ENCODE measurements around the gene PFKL. TPM values are rescaled to one million over a fixed set of nuclear protein-coding genes. Genes with fewer than 3 reads are reported as not detected.

The PFKL gene
- polyA plus RNA-seq (ENCODE audit: insufficient read length): 49.5 TPM

DNA sequence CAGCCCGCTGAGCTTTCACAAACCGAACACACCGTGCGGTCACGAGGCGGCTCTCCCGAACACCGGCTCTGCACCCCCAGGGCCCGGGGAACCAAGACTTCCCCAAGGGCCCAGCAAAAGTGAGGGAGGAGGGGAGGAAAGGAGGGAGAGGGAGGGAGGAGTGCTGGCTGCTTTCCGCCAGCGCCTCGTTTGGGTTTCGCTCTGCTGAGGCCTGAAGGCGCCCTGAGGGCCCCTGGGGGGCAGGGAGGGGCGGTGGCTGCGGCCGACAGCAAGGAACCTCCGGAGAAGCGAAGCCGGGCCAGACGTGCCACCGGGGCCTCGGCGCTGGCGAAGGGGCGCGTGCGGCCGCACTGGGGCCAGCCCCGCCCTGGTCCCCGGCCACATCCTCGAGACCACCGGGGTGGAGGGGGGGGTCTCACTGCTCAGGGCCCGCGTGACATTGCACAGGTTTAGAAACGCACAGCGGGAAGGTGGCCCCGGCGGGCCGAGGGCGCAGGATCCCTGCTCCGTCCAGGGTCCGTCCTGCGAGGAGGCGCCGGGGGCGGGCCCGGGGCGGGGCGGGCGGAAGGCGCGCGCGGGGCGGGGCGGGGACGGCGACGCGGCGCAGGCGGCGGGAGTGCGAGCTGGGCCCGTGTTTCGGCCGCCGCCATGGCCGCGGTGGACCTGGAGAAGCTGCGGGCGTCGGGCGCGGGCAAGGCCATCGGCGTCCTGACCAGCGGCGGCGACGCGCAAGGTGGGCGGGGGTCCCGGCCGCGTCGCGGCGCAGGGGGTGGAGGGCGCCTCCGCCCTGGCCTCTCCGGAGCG is at the start of gene PFKL:
TSS of gene PFKL (plus strand) at position 596 of the 804 bp plus-strand sequence. CDS start at position 649, 53 bp downstream.
- no peak for DNase-seq (ENCODE audit: low read depth)

DNA sequence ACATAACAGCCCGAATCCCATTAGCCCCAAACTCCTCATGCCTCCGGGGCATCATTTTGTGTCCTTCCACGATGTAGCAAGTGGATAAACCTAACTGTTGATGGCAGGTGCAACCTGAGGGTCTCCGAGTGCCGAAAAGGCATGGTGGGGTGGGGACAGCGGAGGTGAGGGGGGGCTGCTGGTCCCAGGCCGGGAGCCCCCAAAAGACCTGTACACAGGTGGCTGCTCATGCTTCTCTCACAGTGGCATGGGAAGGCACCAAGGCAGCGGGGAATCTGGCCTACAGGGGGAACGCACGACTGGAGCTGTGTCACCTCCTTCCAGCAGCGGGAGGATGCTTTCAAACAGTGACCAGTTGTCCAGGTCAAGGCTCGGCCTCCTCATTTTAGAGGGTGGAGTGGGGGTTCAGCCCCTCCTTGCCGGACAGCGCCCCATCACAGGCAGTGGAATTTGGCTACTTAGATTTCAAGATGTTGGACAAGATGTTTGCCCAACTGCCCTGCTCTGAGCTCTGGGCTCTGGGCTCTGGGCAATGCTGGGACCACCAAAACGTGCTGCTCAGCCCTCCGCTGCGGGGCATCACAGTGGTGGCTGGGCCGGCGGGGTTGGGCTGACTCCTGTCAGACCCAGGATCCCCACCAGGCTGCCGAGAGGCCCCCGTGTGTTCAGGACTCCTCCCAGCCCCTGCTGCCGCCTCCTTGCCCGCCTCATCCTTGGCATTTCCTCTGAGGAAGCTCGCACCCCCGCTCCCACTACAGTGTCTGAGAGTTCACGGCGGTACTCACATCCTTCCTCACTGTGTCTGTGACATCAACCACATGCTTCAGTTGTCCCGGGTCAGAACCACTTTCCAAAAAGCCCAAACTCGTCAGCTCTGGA is 45.8 kb upstream of the PFKL start:
- no peak for DNase-seq (ENCODE audit: low read depth)

DNA sequence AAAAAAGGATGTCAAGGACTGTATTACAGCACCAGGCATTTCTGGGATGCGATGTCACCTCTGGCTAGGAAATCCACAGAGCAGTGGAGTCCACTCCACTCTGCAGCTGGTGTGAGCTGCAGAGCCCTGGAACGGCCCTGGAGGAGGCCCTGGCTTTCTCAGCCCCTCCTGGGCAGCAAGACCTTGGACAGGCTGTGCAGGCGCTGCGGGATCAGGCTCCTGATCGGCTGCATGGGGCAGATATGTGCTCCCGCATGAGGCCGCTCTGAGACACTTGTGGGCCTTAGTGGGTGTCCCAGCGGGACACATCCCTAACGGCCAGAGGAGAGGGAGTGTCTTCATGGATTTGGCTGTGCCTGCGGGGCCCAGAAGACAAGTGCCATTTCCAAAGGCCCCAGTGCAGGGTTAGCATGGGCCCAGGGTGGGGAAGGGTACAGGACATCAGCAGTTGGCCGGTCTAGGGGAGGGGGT is 44.3 kb upstream of the PFKL start:
- no peak for DNase-seq (ENCODE audit: low read depth)

DNA sequence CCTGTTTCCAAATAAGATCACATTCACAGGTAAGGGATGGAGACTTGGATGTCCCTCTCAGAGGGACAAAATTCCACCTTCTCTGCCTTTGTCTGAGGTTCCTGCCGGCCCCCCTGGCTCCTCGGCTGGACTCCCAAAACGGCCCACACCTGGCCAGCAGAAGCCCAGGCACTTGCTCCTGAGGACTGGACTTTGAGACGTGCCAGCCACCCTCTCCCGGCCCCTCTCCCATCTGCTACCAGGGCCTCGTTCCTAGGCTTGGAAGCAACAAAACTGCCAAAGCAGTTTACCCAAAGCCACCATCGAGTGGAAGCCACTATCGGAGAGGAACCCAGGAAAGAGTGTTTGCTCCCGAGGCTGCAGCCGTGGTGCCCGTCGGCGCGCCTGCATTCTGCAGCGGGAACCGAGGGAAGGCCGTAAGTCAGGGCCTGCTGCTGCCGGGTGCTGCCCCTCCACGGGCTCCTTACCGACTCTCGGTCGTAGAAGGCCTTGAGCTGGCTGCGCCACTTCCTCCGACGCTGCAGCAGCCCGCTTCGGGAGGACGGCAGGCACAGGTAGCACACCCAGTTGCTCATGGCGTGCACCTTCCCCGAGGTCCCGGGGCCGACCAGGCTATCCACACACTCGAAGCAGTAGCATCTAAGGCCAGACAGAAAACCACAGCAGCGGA is 41.7 kb upstream of the PFKL start:
- DNase-seq (ENCODE audit: low read depth): no peak

DNA sequence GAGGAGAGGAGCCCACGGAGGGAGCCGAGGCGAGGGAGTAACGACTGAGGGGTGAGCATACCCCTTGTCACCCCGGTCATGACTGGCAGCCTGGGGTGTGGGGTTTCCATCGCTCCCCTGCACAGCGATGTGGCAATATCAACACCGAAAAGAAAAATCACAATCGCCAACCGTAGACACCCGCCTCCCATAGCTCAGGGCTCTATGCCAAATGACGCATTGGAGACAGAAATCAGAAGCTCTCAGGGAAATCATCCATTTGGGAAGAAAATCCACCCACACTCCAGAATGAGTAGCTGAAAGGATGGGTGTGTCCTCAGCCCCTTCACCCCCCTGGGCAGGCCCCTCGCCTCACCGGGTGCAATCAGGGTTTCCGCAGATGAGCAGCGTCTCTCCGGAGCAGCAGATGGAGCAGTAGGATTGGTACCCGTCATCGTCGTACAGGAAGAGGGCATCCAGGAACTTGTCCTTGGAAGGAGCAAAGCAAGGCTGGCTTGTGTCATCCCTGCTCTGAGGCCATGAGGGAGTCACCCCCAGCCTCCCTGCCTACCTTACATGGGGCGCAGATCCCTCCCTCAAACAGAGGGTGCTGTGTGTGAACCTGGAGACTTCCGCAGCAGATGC is 40.7 kb upstream of the PFKL start:
- DNase-seq (ENCODE audit: low read depth): no peak

DNA sequence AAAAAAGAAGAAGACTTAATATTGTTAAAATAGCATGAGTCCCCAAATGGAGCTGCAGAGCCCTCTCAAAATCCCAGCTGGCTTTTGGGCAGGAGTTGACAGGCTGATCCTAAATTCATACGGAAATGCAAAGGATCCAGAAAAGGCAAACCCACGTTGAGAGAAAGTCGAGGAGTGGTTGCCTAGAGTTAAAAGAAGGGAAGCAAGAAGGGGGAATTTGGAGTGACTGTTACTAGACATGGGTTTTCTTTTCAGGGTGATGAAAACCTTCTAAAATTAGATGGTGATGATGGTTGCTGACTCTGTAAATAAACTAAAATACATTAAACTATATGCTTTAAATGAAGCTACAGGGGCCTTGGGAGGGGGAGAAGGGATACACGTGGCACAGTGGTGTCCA is 39.8 kb upstream of the PFKL start:
- no peak for DNase-seq (ENCODE audit: low read depth)

DNA sequence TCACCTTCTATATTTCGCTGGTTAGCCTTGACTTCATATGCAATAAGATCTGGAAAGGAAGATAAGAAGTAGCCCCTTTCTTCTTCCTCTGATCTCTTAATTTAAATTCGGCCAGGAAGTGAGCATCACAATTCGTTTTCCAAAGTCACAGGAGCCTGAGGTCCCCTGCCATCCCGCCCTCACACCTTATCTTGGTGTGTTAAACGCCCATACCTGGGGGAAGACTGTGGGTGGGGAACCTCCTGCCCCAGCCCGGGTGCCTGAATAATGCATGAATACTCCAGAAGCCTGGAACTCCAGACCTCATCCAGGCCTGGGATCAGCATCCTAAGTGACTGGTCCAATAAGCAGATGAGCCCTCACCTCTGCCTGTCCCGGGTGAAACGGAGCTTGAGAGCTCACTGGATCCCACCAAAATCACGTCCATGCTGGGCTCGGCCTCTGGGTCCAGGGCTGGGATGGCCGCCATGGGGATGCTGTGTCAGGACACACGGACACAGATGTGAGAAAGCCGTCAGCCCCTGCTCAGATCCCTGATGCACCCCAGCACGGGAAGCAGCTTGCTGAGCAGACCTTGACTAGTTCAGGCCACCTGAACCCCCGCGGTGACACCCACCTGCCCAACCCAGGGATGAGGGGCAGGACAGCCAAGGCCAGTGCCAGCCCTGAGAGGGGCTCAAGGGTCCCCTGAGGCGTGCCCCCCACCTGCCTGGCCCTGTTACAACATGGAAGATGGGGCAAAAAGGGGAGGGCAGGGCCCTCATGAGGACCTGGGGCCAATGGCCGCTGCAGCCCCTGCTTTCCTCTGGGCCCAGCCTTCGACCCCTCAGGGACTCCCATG is 38.8 kb upstream of the PFKL start:
- DNase-seq (ENCODE audit: low read depth): no peak

DNA sequence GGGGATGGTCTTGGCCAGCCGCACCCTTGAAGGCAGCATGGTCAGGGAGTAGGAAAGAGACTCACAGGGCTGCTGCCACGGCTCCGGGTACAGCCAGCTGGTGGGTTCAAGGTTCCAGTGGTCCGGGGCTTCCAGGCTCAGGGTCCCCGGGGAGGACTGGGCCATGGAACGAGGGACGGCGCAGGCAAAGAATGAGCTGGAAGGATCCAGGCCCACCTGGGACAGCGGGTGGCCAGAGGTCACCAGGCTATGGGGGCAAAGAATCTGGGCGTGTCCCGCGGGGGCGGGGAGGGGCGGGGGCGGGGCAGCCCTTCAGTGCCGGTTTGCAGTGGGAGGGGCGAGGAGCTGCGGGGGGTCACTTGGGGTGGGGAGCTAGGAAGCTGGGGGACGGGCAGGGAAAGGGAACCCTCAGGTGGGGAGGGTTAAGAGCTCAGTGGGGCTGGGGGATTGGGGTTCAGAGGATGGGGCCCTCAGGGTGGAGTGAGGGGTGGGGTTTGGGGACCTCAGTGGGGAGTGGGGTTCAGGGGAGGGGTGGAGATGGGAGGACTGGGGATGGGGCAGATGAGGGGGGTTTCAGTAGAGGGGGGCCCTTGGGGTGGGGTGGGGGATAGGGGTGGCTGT is 38.1 kb upstream of the PFKL start, which contains the start of gene DNMT3L:
TSS of gene DNMT3L (minus strand) at position 223 of the 621 bp plus-strand sequence. CDS start 638 bp downstream, outside the sequence.
- no peak for DNase-seq (ENCODE audit: low read depth)

DNA sequence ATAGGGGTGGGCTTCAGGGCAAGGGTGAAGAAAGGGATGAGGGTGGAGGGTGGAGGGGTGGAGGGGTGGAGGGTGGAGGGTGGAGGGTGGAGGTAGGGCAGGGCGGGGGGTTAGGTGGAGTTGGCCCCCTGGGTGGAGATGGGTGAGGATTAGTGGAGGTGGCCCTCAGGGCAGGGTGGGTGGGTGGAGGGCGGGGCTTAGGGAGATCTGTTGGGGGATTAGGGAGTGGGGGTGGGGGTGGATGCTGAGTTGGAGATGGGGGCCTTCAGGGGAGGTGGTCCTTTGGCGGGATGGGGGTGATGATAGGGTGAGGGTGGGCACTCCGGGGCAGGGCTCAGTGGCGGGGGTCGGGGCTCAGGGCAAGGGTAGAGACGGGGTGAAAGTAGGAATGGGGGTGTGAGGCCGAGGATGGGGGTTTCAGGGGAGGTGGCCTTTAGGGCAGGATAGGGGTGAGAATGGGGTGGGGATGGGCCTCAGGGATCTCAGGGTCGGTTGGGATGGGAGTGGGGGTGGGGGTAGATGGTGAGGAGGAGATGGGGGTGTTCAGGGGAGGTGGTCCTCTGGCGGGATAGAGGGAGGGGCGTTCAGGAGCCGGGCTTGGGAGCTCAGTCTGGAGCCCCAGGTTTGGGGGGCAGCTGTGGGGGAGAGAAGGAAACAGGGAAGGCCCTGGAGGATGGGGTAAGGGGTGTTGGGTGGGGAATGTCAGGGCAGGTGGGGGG is 37.4 kb upstream of the PFKL start:
- no peak for DNase-seq (ENCODE audit: low read depth)

DNA sequence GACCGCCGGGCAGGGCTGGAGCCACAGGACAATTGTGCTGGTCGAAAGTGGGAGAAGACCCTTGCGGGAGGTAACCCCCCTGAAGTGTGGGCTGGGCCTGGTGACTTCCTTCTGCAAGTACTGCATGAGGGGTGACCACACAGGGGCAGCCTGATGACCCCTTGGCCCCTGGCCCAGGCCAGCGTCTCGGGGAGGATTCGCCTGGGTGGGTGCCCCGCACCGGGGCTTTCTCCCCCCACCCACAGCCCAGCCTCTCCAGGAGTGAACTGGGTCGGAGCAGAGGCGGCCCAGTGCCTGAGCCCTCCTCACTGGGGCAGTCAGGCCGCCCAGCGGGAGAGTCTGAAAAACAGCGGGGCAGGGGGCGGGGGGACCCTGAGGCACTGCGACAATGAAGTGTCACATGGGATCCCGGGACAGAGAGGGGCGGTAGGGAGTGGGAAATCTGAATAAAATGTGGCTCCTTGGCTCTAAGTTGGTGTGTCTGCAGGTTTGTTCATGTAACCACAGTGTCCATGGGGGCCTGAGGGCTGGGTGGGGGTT is 36.6 kb upstream of the PFKL start:
- no peak for DNase-seq (ENCODE audit: low read depth)

DNA sequence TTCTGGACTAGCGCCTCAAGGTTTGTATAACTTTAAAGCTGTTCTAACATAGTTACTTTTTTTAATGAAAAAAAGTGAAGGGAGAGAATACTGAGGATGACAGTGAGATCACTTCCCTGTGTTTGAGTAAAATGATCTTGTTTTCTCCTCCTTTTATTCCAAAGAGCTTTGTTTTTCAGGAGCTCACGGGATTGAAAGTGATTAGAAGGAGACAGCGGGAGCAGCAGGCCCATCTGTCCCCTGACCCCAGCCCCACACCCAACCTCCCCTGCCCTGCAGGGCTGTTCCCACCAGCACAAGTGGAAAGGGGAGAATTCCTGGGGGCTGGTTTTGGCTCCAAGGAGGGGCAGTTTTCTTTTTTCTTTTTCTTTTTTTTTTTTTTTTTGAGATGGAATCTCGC is 36.1 kb upstream of the PFKL start:
- no peak for DNase-seq (ENCODE audit: low read depth)

DNA sequence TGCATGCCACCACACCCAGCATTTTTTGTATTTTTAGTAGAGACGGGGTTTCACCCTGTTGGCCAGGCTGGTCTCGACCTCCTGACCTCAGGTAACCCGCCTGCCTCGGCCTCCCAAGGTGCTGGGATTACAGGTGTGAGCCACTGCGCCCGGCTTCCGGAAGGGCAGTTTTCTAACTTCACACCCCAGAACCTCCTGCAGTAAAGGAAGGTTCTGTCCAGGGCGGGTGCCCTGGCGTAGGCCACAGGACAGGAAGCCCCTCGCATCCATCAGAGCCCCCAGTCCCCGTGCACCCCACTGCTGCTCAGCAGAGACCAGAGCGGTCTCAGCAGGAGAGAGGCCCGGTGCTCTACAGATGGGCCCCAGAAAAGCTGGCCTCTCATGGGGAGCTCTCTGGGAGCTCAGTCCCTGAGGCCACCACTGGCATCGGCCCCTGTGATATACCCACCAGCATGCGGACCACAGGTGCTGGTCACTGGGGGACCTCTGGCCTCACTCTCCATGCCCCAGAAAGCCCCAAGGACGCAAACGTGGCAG is 34.1 kb upstream of the PFKL start:
- no peak for DNase-seq (ENCODE audit: low read depth)

DNA sequence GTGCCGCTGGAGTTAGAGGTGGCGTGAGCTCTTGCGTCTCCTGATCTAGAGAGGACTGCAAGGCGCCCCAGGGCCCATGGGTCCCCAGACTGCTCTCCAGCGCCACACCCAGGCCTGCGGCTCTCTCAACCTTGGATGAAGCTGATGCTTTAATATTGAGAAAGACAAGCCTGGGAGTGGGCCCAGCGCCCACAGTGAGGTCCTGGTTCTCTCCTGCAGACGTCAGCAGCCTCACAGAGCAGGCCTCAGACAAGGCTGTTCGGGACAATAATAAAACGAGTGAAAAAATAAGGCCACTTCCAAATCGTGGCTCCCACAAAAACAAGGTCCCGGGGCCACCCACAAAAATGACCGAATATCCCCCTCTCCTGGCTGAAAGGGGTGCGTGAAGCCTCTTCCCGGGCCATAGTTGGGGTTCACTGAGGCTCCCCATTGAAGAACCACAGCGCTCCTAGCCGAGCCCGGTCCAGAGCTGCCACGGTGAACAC is 32.2 kb upstream of the PFKL start:
- no peak for DNase-seq (ENCODE audit: low read depth)

DNA sequence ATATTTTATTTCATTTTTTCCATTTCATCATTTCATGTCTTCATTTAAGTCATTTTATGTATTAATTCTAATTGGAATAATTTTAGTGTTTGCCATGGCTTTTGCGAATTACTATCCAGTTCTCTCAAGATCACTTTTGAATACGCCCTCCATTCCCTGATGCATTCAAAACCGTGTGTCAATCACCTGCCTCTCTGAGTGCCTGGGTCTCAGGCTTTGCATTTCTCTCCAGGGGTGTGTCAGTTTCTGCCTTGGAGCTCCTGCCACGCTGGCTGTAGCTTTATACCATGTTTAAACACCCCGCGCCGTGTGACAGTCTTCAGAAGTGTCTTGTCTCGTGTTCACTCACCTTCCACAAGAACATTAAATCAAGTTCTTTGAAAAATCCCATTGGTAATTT is 30.8 kb upstream of the PFKL start:
- DNase-seq (ENCODE audit: low read depth): no peak

DNA sequence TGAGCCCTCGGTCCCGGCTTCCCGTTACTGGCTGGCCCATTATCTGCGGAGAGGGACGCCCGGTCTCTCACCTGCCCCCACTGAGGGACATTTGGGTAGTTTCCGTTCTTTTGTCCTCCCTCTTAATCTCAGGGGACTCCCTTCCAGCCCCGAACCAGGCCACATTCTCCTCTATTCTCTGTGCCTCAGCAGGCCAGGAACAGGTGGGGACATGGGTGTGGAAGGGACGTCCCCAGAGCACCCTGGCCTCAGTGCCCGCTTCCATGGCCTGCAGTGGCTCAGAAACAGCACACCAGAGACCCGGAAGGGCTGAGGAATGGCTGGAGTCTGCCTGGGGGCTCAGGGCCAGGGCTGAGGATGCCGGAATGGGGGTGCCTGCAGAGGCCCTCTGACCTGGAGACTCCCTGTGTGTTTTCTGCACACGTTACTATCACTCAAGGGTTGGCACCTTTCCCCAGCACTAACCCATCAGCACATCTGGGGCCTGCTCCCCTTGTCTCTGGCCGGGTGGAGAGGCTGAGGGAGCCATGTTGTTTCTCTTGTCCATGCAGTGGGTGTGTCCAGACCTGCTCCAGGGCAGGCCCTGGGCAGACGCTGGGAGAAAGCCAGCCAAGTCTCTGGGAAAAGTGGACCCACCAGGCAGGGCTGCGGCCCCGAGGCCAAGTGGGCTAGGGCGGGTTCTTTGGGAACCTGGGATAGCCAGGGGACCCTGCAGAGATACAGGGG is 28.1 kb upstream of the PFKL start:
- DNase-seq (ENCODE audit: low read depth): no peak

DNA sequence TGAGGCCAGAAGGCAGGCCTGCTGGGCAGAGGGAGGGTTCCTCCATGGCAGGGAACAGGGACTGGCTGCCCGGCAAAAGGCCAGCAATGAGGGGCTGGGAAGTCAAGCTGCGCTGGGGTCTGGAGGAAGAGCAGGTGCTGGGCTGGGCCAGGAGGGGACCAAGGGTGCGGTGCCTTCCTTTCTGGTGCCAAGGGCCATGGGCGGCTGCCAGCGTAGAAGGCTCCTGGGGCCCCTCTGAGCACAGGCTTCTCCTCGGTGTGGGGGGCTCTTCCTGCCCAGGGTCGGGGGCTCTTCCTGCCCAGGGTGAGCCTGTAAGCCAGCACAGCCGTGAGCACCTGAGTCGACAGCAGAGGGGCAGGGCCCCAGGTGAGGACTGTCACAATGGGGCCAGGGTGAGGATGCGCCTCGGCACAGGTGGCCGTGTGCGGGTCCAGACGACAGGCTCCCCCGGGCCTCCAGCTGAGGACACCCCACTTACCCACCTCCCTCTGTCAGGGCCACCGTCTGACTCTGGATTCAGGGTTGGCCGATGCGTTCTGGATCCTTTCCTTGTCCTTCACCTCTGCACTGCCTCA is 27.5 kb upstream of the PFKL start:
- DNase-seq (ENCODE audit: low read depth): no peak

DNA sequence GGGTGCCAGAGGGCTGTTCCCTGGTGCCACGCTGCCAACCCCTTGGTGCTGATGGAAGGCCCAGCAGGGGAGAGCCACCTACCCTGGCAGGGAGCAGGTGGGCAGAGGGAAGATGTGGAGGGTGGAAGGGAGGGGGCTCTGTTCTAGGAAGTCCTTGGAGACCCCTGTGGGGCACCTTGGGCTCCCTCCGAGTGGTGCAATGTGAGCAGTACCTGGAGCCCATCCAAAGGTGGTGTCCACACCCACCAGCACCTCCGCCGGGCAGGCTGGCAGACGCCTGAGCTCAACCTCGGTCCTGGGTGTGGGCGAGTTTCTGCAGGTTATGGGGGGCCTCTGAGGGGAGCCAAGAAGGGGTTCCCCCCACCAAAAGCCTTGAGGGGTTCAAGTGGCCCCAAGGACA is 26.8 kb upstream of the PFKL start:
- no peak for DNase-seq (ENCODE audit: low read depth)

DNA sequence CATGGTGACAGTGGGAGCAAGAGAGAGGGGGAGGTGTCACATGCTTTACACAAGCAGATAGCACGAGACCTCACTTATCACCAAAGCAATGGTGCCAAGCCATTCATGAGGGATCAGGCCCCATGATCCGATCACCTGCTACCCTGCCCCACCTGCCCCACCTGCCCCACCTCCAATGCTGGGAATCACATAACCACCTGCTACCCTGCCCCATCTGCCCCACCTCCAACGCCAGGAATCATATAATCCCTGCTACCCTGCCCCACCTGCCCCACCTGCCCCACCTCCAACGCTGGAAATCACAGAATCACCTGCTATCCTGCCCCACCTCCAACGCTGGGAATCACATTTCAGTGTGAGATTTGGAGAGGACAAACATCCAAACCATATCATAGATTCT is 24.8 kb upstream of the PFKL start:
- no peak for DNase-seq (ENCODE audit: low read depth)
